ENCODE results near the gene OCA2.

OCA2 gene

DNA sequence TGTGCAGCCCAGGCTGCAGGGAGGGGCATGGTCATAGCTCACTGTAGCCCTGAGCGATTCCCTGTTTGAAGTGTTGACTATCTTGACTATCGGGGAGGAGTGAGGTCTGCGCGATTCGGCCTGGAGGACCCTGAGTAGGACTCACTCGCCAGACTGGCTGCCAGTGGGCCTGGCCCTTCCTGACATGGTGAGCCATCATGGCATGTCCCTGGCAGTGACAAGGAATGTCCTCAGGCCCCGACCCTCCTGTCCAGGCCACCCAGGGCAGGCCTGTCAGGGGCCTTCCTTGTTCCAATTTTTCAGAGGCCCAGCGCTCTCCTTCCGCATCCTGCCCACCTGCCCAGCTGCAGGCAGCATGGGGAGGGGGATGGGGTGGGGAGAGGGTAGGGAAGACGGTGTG, 5.2 kb upstream of the OCA2 start:
- no peak for DNase-seq (ENCODE audit: low spot score)

DNA sequence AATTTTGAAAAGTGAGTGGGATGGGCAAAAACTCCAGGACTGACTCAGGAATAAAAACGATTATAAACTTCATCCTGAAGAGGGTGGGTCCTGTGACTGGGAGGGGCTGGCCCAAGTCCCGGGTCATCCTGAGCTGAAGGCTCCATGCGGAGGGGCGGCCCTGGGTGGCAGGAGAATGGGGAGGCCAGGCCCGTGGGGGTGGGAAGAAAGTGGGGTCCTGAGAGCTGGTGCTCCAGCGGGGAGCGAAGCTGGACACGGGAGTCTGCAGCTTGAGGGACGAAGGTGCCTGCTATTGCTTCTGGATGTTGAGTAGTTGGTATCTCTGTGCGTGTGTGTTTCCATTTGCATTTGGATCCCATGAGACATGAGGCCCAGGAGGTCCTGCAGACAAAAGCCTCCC, 4.7 kb upstream of the OCA2 start:
- DNase-seq (ENCODE audit: low spot score), result no peak

DNA sequence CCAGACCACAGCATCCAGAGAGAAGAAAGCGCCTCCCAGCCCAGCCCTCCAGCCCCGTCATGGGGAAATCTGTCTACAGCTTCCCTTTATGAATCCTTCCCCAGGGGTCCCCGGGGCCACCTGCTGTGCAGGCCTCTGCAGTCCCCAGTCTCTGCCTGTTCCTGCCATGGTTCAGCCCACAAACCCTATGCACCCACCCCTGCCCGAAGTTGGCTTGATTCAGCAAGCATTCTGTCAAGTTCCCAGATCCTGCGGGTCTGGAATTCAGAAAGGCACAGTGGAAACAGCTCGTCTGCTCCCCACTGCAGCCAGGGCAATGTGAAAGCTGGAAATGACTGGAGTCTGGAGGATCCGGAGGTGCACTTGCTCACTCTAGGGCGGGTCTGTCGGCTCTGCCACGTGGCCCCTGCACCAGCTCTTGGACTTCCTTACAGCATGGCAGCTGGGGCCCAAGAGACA, 2.9 kb upstream of the OCA2 start:
- DNase-seq (ENCODE audit: low spot score), result no peak

DNA sequence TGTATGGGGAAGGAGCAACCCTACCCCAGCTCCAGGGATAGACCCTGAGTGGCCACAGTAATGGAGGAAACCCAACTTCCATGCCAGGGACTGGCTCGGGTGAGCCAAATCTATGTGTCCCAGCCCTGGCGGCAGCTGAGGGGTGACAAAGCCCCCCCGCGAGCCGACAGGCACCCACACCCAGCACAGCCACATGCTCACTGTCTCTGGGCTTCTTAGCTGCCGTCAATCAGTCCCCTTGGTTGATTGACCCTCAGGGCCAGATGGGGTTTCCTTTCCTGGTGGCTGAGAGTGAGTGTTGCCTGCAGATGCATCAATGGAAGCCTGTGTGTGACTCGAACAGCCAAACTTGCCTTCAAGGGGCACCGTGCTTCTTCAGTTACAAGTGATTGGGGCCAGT, 2.1 kb upstream of the OCA2 start:
- no peak for DNase-seq (ENCODE audit: low spot score)

DNA sequence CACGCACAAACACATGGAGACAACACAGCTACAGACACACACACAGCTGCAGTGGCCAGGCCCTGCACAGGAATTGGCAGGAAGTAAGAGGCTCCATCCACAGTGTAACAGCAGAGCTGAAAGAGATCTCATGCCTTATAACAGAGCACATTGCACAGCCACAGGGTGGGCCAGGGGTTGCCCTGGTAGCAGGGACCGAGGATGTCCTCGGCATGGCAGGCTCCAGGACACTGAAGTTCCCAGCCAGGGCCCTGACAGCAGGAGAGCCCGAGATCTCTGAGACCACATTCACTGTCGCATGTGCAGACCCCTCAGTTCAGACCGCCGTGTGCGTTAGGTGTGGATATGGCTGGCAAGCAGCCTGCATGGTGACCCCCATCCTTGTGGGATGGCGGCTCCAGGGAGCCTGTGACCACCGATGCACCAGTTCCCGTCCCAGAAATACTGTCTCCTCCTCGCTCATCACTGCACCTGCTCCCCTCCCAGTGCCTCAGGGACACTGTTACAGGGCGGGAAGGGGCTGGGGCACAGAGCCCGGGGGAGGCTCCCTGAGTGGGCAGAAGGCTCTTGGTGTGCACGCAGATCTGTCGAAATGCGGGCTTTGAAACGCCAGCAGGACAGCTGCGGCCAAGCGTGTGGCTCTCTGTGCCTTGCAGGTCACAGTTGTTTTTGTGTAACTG, 1.5 kb upstream of the OCA2 start:
- no peak for DNase-seq (ENCODE audit: low spot score)

DNA sequence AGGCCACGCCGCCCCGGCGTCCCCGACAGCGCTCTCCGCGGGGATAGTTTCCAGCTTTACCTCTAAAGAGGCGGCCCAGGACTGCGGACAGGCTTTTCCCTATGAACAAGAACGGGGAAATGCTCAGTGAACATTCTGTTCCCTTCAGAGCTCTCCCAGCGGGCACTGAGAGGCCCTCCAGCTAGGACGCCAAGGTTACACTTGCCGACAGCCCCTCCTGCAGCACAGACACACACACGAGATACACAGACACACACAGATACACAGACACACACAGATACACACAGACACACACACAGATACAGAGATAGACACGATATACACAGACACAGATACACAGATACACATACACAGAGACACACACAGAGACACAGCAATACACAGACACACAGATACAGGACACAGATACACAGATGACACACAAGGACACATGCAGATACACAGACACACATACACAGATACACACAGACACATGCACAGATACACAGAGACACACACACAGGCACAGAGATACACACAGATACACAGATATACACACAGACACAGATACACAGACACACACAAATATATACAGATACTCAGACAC, 533 bp upstream of the OCA2 start:
- no peak for DNase-seq (ENCODE audit: low spot score)

DNA sequence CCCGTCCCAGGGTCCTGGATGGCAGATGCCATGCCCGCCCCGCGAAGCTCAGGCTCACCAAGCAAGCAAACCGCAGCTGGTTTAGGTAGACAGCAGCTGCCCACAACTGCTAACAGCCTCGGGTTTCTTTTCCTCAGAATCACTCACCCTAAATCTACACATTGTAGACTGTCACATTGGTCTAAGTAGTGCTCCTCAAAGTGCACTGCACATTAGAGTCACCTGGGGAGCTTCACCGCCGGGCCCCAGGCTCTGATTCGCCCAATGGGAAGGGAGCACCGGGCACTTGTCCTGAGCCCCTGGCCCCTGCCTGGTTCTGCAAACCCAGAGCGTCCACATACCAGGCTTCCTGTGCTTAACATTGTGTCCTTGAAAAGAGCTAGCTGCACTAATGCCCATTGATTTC, 752 bp downstream of the OCA2 start:
- DNase-seq (ENCODE audit: low spot score), result no peak

DNA sequence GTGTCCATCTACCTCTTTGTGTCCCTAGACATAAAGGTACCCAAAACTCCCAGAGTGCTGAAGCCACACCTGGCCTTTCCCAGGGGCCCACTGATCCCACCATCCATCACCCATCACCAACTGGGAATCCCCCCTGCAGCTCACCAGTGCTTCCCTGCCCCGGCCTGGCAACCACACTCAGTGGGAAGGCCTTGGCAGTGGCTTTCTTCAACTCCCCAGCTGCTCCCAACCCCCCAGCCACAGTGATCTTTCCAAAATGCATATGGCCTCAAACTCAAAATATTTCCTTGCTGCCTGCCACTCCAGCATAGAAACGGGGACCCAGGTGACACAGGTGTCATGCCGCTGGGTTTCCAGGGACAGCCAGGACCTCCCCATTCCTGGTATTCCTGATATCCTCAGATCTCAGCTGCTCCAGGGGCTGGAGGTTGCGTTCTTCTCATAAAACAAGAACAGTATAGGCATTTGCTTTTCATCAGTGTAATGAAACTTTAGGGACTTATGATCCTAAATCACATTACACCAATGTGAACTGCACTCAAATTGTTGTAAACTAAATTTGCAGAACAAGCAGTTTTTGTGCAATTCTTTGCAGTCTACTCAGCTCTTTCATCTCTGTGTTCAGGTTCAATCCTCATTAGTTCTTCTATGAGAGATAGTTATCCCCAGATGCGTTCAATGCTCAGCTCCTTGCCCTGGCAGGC, 1.3 kb downstream of the OCA2 start:
- DNase-seq (ENCODE audit: low spot score), result no peak

DNA sequence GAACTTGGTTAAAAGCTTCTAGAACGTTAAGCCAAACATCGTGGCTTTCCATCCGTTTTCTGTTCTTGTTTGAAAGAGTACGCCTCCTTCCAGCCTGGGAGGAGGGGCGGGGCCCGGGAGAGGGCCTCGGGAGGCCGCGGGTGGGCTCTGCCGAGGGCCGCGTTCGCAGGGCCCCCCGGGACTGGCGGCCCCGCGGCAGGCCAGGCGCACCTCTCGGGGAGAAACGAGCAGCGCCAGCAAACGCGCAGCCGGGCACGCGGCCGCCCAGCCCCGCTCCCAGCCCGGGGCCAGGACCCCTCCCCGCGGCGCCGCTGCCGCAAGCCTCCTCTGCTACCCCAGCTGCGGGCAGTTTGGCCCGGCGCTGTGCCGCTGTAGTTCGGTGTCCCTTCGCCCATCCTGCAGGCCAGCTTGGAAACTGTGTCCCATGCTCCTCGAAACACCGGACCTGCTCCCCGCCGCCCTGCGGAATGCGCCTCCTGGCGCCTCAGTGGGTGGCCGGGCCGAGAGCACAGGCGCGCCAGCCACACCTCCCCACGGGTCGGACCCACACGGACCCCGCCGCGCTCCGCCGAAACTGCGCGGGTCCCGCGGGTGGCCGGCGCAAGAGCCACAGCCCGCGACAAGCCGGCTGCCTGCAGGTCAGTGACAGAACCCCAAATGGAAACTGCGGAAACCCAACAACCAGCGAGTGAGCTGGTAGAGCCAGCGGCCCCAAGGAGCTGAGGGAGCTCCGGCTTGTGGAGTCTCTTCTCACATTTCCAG, 2.3 kb downstream of the OCA2 start:
- no peak for DNase-seq (ENCODE audit: low spot score)

DNA sequence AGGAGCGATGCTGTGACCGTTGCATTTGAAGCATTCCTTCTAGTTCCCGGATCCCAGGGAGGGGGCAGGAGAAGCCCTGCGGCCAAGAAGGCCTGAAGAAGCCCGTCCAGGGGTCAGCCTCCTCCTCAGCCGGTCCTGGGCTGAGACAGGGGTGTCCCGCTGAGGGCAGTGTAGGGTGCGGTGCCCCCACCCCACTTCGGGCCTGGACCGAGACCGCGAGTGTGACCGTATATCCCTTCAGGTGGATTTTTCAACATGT, 2.8 kb downstream of the OCA2 start:
- no peak for DNase-seq (ENCODE audit: low spot score)

DNA sequence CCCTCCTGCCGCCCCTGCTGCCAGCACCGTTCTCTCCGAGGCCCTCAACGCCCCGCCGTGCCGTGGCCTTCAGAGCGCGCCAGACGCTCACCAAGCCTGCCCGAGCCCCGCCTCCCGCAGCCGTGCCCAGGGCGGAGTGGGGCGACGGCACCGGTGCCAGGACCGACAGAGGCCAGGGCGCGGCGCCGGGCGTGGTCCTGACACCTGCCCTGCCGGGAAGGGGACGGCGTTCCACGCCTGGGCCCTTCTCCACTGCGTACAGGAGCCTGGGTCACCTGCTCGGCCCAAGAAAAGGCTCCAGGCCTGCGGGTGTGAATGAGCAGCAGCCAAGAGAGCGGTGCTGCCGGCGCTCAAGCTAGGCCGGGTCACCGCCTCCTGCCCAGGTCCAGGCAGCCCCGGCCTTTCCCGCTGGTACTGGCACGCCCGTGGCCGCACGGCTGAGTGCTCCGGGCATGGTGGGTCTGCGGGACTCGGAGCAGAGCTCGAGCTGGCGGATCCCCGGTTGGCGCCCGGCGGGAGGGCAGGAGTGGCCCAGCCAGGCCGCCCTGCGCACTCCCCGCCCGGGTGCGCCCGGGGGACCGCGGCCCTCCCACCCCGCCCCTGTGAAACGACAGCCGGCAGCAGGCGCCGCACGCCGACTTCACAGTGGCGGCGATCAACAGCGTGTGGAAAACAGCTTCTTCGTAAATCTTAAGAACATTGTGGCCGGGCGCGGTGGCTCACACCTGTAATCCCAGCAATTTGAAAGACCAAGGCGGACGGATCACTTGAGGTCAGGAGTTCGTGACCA, 4.2 kb downstream of the OCA2 start:
- no peak for DNase-seq (ENCODE audit: low spot score)

DNA sequence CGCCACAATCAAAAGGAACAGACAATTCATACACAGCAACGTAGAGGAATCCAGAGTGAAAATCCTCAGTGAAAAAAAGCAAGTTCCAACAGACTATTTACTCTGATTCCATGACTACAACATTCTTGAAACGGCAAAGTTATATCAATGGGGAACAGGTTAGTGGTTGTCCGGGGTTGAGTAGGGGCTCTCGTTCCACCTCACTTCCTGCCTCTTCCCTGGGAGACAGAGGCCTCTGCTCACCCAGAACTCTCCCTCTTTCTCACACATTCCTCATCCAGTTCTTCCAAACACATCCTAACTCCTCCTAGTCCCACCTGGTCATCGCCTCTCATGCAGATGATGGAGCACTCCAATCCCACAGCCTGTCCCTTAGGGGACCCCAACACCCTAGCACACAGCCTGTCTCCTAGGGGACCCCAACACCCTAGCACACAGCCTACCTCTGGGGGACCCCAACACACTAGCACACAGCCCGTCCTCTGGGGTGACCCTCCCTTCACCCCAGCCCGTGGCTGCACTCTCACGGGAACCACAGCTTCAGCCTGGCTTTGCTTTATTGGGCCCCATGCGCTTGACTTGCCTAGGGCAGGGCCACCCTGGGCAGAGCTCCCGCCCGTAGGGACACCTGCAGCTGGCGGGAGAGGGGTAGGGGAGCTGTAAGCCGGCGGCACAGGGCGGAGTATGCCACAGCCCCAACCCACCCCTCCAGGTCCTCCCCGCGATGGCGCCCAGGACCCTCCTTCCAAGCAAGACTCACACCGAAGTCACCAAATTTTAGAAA, 5.2 kb downstream of the OCA2 start:
- DNase-seq (ENCODE audit: low spot score), result no peak

DNA sequence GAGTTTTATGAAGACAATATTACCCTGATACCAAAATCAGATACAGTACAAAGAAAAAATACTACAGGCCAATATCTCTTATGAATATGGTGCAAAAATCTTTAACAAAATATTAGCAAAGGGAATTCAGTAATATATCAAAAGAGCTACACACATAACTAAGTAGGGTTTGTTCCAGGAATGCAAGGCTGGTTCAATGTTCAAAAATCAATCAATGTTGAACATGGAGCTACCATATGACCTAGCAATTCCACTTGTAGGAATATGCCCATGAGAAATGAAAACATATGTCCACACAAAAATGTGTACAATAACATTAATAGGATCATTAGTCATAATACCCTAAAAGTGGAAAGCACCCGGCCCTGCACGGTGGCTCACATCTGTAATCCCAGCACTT, 7.8 kb downstream of the OCA2 start:
- DNase-seq (ENCODE audit: low spot score), result no peak

DNA sequence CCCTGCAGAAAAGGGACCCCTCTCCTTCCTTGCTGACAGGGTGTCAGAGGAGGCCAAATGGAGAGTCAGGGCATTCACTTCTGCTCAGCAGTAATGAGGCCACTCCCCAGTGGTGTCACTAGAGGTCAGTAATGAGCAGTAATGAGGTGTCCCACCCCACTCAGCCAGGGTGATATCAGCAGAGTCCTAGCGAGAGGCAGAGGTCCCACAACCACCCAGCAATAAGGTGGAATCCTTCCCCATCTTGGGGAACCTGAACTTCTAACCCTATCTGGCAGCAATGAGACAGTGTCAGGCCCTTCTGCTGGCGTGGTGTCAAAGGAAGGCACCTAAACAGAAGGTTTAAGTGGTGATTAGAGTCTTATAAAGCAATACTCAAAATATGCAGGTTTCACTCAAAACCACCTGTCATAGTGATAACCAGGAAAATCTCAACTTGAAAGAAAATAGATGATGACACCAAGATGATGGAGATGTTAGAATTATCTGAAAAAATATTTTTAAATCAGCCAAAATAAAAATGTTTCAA, 12.9 kb downstream of the OCA2 start:
- no peak for DNase-seq (ENCODE audit: low spot score)

DNA sequence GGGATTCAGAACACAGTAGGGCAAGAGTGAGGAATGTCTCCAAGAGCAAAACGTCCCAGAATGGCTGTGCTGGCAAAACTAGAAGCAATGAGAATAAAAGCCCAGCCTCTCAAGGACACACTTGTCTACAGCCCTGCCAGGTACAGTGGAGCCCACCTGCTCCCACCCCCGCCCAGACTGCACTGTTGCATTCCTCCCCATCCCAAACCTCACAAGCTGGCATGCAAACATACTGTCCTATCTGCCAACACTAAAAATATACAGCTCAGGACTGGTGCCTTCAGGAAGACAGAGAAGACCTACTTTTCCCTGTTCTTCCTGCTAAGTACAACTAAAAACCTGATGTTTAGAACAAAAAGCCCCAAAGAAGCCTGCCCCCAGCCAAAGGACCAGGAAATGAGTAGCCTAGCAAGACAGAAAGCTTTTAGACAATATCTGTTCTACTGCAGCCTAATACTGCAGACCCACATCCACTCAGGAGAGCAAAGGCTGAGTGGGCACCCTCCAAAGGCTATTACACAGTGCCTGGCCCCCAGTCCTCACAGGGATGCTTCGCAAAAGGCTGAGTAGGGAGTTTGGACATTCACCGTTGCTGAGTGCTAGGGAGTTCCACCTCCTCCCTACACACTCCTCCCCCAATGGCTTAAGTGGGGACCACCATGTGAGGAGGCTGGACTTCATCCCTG, 13.5 kb downstream of the OCA2 start:
- no peak for DNase-seq (ENCODE audit: low spot score)

DNA sequence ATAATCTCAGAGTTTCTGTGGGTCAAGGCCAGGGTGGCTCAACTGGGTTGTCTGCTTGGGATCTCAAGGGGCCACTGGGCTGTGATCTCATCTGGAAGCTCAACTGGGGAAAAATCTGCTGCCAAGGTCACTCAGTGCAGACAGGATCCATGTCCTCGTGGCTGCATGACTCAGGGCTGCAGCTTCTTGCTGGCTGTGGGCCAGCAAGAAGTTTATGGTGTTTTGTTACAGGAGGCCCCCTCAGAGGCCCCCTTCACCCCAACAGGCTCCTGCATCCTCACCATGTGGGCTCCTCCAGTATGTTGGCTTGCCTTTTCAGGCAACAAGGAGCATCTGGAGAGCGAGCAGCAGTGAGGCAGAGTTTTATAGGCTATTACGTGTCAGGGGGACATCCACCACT, 14.6 kb downstream of the OCA2 start:
- DNase-seq (ENCODE audit: low spot score), result no peak

DNA sequence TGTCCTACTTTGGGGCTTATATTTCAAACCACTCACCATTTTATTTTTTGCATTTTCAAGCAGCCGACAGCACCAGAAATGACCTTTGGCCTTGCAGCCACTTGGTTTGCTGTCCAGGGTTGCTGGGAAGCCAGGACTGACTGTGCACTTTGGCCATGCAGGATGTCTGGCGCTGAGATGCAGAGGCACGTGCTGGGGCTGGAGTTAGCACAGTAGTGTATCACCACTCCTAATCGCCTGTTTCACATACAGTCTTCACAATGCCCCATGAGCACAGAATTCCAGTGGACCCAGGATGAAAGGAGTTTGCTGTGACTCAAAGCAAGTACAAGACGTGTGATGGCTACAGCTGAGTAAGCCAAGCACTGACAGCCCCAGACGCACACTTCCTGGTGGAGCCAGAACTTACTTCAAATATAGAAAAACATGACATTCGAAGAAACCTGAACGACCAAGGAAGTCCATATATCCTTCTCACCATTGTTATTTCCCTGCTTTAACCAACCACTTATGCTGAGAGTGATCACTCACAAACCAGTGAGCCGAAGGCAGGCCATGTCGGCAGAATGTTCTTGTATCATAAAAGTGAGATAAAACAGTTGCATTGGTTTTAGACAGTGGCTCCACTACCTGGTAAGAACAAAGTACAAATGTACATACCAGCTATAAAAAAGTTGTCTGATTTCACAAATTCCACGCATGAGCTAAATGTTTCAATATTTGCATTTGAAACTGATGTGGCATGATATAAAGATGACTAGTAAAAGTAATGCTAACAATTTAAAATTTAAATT, 16.0 kb downstream of the OCA2 start:
- DNase-seq (ENCODE audit: low spot score), result no peak

DNA sequence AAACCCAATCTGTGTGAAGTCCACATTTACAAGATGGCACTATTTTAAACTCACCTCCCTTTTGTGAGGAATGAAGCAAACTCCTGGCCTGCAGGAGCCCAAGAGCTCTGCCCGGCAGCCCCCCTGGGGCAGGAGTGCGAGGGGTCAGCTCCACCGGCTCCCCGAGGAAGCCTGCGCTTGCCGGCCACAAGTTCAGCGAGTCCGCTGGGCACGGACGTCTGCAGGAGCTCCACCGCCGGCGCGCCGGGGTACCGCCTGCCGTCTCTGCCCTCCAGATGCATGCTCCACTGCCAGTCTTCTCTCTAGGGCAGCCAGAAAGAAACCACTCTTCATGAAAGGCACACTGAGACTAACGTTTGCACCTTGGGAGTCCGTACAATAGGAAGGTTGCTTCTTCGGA, 17.5 kb downstream of the OCA2 start:
- DNase-seq (ENCODE audit: low spot score), result no peak

DNA sequence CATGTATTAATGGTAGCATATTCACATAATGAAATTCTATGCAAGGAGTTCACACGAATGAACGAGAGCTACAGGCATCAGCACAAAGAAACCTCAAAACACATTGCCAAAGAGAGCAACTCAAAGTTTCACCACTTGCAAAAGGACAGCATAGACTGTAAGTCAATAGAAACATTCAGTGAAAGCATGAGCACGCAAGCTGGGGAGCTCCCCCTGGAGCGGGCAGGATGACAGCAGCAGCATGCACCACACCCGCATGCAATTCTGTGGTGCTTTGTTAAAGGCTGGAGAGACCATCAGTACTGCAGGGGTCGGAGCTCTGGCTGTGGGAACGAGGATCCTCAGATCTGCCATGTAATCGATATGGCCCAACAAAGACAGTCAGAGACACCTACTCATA, 18.7 kb downstream of the OCA2 start:
- DNase-seq (ENCODE audit: low spot score), result no peak
